Esophagus muscularis mucosa (tissue), 4 donors: ENCODE results near the gene SPDL1.

Experiments
- EP300 ChIP-seq: sonication (generic); formaldehyde crosslinking; IDR thresholded peaks from one replicate; pipeline ENCODE4 v1.6.1; 2017; ENCODE audit warnings: antibody characterized with exemption
- POLR2A ChIP-seq: fragments of 450-650 bp; IDR thresholded peaks from one replicate; pipeline ENCODE4 v1.6.1; 2017; ENCODE audit warnings: antibody characterized with exemption, moderate library complexity, mild to moderate bottlenecking, low read depth
- POLR2AphosphoS5 ChIP-seq, 2 donors: sonication (generic); formaldehyde crosslinking; IDR thresholded peaks; one replicate each; pipeline ENCODE4 v1.6.1; 2017; ENCODE audit warnings: antibody characterized with exemption in 2 of 2
- TF ChIP-seq, protein P1 (sequence below), 3 experiments: fragments of 200-600 bp in 2 of 3; fragments of 450-650 bp in 1 of 3; sonication (generic) in 2 of 3; IDR thresholded peaks; one replicate each; pipeline ENCODE4 v1.5.1; 2017 to 2019; ENCODE audit warnings: antibody characterized with exemption in 3 of 3, mild to moderate bottlenecking in 2 of 3, moderate library complexity in 1 of 3

DNA sequence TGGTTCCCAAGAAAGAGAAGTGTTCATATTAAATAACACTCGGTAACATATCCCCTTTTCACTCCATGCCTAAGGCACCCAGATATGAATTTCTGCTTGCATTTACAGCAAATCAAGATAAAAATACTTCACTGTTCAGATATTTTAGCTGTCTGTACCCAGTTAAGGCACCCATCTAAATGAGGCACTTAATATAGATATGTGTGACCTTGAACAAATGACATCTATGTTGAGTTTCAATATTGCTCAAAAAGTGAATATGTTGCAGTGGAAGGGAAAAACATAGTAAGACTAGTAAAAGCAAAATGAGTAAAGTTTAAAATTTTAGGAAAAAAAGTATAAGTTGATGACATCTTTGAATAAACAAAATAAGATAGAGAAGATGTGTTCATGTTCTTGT is 32.4 kb upstream of the SPDL1 start:
- TF ChIP-seq, protein P1, sequence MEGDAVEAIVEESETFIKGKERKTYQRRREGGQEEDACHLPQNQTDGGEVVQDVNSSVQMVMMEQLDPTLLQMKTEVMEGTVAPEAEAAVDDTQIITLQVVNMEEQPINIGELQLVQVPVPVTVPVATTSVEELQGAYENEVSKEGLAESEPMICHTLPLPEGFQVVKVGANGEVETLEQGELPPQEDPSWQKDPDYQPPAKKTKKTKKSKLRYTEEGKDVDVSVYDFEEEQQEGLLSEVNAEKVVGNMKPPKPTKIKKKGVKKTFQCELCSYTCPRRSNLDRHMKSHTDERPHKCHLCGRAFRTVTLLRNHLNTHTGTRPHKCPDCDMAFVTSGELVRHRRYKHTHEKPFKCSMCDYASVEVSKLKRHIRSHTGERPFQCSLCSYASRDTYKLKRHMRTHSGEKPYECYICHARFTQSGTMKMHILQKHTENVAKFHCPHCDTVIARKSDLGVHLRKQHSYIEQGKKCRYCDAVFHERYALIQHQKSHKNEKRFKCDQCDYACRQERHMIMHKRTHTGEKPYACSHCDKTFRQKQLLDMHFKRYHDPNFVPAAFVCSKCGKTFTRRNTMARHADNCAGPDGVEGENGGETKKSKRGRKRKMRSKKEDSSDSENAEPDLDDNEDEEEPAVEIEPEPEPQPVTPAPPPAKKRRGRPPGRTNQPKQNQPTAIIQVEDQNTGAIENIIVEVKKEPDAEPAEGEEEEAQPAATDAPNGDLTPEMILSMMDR (IDR thresholded peaks at IDR 0.05), result no peak
- TF ChIP-seq POLR2AphosphoS5 (IDR thresholded peaks at IDR 0.05), result no peak
- no peak for TF ChIP-seq POLR2A
- no peak for TF ChIP-seq EP300
